ENCODE measurements around the gene TAC4. TPM values are rescaled to one million over a fixed set of nuclear protein-coding genes. Genes with fewer than 3 reads are reported as not detected.

TAC4 gene
- total and polyA plus RNA-seq, 2 experiments from 2014 or later: not detected

DNA sequence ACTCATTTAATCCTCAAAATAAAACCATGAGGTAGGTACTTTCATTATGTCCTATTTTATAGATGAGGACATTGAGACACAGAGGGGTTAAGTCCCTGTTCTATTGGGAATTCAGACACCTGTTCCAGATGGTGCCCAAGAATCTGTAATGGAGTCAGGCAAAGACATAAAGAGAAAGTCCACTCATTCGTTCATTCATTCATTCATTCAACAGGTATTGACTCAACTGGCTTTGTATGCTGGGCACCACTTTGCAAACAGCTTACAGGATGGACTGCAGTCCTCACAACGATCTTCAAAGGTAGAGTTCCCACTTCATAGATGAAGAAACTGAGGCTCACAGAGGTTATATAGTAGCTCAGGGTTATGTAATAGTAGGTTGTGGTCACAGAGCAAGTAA is 47.9 kb upstream of the TAC4 start:
- Histone ChIP-seq H2AFZ (no peak overlapping the region), H3K27ac (no peak overlapping the region), H3K4me3 (no peak overlapping the region), H3K9me2 (replicated peaks; ENCODE audit: insufficient read depth) (no peaks in the 10 kb centered on the region), H4K20me1 (ENCODE audit: insufficient read depth, poor library complexity, severe bottlenecking) (no peaks in the 10 kb centered on the region), H3K4me2 (no peak overlapping the region), H3K4me1 (ENCODE audit: insufficient read depth) (no peaks in the 10 kb centered on the region), H3K9me3 (ENCODE audit: low read depth) (no peaks in the 10 kb centered on the region), H3K27me3 (peaks cover 14% of the 10 kb centered on the region), H3K36me3 (replicated peaks; ENCODE audit: insufficient read depth, low read depth) (no peaks in the 10 kb centered on the region), H3K79me2 (no peaks in the 10 kb centered on the region)
- DNase-seq (ENCODE audit: low spot score): no peak
- WGBS (ENCODE audit: low lambda C conversion rate, missing lambda C conversion rate): 72% methylated on average over 2 of the region's 2 CpGs
- TF ChIP-seq EZH2 (IDR thresholded peaks at IDR 0.05; ENCODE audit: borderline replicate concordance): no peak
- no peak for TF ChIP-seq EZH2phosphoT487 (IDR thresholded peaks at IDR 0.05; ENCODE audit: low read depth, severe bottlenecking, unreplicated experiment)
- TF ChIP-seq, protein P1, sequence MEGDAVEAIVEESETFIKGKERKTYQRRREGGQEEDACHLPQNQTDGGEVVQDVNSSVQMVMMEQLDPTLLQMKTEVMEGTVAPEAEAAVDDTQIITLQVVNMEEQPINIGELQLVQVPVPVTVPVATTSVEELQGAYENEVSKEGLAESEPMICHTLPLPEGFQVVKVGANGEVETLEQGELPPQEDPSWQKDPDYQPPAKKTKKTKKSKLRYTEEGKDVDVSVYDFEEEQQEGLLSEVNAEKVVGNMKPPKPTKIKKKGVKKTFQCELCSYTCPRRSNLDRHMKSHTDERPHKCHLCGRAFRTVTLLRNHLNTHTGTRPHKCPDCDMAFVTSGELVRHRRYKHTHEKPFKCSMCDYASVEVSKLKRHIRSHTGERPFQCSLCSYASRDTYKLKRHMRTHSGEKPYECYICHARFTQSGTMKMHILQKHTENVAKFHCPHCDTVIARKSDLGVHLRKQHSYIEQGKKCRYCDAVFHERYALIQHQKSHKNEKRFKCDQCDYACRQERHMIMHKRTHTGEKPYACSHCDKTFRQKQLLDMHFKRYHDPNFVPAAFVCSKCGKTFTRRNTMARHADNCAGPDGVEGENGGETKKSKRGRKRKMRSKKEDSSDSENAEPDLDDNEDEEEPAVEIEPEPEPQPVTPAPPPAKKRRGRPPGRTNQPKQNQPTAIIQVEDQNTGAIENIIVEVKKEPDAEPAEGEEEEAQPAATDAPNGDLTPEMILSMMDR (IDR thresholded peaks at IDR 0.05; ENCODE audit: poor library complexity): no peak

DNA sequence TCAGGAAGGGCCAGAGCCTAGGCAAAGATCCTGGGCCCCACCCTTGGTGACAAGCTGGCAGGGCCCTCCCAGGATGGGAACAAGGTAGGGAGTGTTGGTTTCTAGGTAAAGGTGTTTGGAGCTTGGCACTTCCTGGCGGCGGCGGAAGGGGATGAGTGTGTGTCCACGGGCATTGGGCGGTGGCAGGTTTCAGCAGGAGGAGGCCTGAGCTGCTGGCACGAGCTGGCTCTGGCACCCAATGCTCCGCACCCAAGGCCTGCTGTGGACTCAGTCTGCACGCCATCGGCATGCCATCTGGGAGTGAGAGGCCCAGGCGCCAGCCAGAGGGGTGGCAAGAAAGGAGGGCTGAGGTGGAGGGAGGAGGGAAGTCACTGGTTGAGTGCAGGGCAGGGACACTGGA is 46.9 kb upstream of the TAC4 start:
- no peak for TF ChIP-seq EZH2phosphoT487 (IDR thresholded peaks at IDR 0.05; ENCODE audit: low read depth, severe bottlenecking, unreplicated experiment)
- no peak for TF ChIP-seq EZH2 (IDR thresholded peaks at IDR 0.05; ENCODE audit: borderline replicate concordance)
- TF ChIP-seq, protein P1 (IDR thresholded peaks at IDR 0.05; ENCODE audit: poor library complexity): no peak
- no peak overlapping the region for H3K27ac ChIP-seq
- H3K4me1 ChIP-seq (ENCODE audit: insufficient read depth): peaks cover 4% of the 10 kb centered on the region
- DNase-seq (ENCODE audit: low spot score): no peak
- no peaks in the 10 kb centered on the region for H3K79me2 ChIP-seq
- no peaks in the 10 kb centered on the region for H4K20me1 ChIP-seq (ENCODE audit: insufficient read depth, poor library complexity, severe bottlenecking)
- no peak overlapping the region for H3K4me2 ChIP-seq
- peaks cover 14% of the 10 kb centered on the region for H3K27me3 ChIP-seq
- H3K9me3 ChIP-seq (ENCODE audit: low read depth): no peaks in the 10 kb centered on the region
- no peak overlapping the region for H2AFZ ChIP-seq
- H3K4me3 ChIP-seq: no peak overlapping the region
- H3K36me3 ChIP-seq (replicated peaks; ENCODE audit: insufficient read depth, low read depth): no peaks in the 10 kb centered on the region
- WGBS (ENCODE audit: low lambda C conversion rate, missing lambda C conversion rate): 92% methylated on average over 10 of the region's 10 CpGs
- no peaks in the 10 kb centered on the region for H3K9me2 ChIP-seq (replicated peaks; ENCODE audit: insufficient read depth)

DNA sequence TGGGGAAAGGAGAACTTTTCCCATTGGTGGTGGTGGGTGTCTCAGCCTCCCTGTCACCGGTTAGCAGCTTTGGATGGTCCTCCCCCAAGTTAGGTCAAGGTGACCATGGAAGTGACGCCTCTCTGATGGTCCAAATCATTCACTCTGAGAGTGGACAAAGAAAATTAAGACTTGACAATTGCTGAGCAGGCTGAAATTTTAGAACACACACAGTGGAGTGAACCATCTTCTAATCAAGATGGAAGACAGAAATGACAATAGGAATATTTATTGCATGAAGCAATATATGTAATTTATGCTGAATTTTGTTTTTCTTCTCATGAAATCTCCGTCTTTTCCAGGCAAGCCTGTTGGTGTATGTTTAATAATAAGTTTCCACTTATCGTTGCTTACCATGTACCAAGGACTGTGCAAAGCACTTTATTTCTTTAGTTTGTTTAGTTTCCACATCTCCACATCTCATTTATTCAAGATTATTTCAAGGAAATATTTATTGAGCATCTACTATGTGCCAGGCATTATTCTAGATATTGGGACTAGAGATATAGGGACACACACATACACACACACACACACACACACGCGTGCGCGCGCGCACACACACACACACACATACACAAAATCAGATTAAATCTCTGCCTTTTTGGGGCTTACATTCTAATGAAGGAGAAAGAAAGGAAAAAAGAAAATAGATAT is 44.0 kb upstream of the TAC4 start:
- Histone ChIP-seq H3K27me3 (peaks cover 14% of the 10 kb centered on the region), H2AFZ (no peak overlapping the region), H3K27ac (no peak overlapping the region), H3K36me3 (replicated peaks; ENCODE audit: insufficient read depth, low read depth) (no peaks in the 10 kb centered on the region), H3K79me2 (no peaks in the 10 kb centered on the region), H3K4me2 (no peak overlapping the region), H3K4me1 (ENCODE audit: insufficient read depth) (peaks cover 14% of the 10 kb centered on the region), H4K20me1 (ENCODE audit: insufficient read depth, poor library complexity, severe bottlenecking) (no peaks in the 10 kb centered on the region), H3K9me2 (replicated peaks; ENCODE audit: insufficient read depth) (no peaks in the 10 kb centered on the region), H3K9me3 (ENCODE audit: low read depth) (no peaks in the 10 kb centered on the region), H3K4me3 (no peak overlapping the region)
- DNase-seq (ENCODE audit: low spot score): no peak
- 94% methylated on average over 10 of the region's 10 CpGs for WGBS (ENCODE audit: low lambda C conversion rate, missing lambda C conversion rate)
- TF ChIP-seq EZH2phosphoT487 (IDR thresholded peaks at IDR 0.05; ENCODE audit: low read depth, severe bottlenecking, unreplicated experiment): no peak
- TF ChIP-seq, protein P1 (IDR thresholded peaks at IDR 0.05; ENCODE audit: poor library complexity): no peak
- TF ChIP-seq EZH2 (IDR thresholded peaks at IDR 0.05; ENCODE audit: borderline replicate concordance): no peak

All from hepatocyte (in vitro differentiated cells).